ENCODE data around the gene KRT6B.

KRT6B gene

GRCh38 chr12:52407918-52408317, 44.0 kb downstream of the KRT6B start:
- DNase-seq, result no peak

GRCh38 chr12:52405922-52406385, 46.0 kb downstream of the KRT6B start, which contains the start of gene KRT82:
TSS of gene KRT82 (minus strand) at chr12:52406335. CDS start at chr12:52406277, 58 bp downstream.
- no peak for DNase-seq

GRCh38 chr12:52404951-52405350, 47.0 kb downstream of the KRT6B start:
- DNase-seq, result no peak

- DNase-seq, result no peak
These were observed 48.4 kb downstream of the KRT6B start for GRCh38 chr12:52403561-52403960.

DNA sequence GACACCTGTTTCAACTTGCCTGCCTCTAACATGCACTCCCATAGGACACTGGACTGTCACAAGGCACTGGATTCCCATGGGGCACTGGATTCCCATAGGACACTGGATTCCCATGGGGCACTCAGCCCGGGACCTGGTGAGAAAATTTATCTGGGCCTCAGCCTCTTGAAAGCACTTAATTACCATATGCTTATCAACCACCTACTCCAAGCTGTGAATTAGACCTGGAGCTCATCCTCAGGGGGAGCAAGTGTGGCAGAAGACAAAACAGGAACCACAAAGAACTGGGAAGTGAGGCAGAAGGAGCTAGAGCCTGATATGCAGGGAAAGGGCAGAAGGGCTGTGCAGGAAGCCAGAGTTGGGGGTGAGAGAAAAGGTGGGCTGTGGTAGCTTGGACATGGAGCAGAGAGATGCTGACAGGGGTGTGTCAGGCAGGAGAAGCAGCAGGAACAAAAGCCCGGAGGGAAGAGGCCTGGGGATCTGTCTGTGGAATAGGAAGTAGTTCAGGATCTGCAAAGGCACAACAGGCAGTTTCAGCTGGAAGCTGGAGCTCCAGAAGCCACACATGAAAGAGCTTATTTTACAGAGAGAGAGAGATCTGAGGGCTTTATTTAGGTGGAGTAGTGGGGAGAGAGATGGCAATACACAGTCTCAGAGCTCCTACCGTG, 48.9 kb downstream of the KRT6B start:
- DNase-seq, result no peak

DNA sequence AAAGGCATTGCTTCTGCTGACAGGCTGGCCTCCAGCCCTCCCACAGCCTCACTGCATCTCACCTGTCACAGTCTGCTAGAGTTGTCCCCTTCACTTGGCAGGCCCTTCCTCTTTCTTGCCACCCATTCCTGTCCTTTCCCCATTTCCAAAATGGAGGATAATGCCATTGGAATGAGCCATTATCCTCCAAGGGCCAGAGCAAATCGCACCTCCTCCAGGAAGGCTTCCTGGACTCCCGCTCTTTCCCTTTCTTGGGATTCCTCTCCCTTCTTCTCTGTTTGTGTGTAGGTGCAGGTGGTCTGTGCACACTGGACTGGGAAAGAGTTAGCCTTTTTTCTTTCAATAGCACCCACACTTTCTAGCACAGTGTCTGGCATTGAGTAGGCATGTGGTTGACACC, 49.6 kb downstream of the KRT6B start:
- DNase-seq, result no peak

GRCh38 chr12:52401926-52402325, 50.0 kb downstream of the KRT6B start:
- no peak for DNase-seq

DNA sequence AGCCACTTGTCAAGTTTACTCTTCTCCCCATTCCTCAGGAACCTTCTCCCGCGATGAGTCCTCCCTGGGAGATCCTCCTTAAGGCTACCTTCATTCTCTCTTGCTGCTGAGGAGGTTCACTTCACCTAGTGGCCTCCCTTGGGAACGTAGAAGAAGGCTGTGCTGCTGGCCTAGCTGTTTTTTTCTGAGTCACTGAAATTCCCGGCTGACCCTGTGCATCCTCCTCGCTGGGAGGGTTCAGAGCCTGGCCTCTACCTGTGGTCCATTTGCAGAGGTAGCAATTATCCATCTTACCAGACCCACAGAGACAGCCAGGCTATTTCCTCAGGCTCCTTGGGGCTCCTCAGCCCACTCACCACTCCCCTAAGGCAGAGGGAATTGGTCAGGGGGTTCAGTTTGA, 50.4 kb downstream of the KRT6B start:
- no peak for DNase-seq

DNA sequence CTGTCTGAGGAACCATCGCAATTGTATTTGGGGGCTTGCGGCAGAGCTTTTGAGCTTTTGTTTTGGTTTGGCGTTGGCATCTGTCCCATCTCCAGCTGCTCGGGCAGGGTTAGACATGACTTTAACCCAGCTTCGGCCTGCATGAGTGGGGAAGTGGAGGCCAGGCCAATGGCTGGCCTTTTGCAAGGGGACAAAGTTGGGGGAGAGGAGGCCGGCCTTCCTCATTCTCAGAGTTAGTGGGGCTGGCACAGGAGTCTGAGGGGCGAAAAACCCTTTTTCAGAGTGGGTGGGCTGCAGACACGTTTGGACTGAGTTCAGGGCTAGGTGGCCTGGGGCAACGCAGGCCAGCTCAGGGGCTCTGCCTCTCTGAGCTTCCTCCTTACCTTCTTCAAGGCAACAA, 51.0 kb downstream of the KRT6B start:
- DNase-seq, result no peak

DNA sequence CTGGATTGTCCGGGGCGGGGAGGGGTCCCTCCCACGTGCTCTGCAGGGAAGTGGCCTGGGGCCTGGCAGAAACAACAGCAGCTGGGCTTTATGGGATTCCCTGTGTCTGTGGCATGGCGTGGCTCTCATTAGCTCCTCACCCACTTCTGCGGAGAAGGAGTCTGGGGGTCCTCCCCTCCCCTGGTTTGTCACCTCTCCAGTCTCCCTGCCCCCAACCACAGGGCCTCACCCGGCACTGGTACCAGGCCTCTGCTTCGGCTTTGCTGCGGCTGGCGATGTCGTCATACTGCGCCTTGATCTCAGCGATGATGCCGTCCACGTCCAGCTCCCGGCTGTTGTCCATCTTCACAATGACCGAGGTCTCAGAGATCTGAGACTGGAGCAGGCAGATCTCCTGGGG, 52.2 kb downstream of the KRT6B start:
- no peak for DNase-seq

- no peak for DNase-seq
These were observed 53.8 kb downstream of the KRT6B start for GRCh38 chr12:52398176-52398575.

DNA sequence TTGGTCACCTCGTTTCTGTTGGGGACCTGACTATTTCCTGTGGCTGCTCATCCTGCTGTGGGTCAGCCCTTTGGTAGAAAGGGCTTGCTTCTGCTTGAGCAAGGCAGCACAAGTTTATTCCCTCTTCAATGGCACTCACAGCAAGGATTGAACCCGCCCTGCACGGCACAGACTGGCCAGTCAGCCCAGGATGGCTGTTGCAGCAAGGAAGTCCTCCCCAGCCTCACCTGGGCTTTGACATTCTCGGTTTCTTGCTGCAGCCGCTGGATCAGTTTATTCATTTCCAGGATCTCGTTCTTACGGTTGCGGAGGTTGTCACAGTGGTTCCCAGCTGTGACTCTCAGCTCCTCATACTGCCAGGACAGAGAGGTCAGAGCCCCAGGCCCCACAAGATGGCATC, 55.3 kb downstream of the KRT6B start:
- no peak for DNase-seq

All from EL (cell line).